Measurements from ENCODE around the gene TNS4. TPM values are rescaled to one million over a fixed set of nuclear protein-coding genes. Genes with fewer than 3 reads are reported as not detected.
A peak's percentile ranks its signal among the peaks of the same experiment; 100 is the strongest.

The TNS4 gene
- total RNA-seq, 1 experiment from 2014 or later = 36.6 TPM

- H3K9me3 ChIP-seq (ENCODE audit: control insufficient read depth in 1 of 2, insufficient read depth in 1 of 2, low read depth in 1 of 2, low read length in 2 of 2) = no peaks in the 10 kb centered on the region
- H4K20me1 ChIP-seq (ENCODE audit: insufficient read depth) = no peaks in the 10 kb centered on the region
- no peak overlapping the region for H3K9ac ChIP-seq (ENCODE audit: low read length)
- ChIA-PET RAD21 (ENCODE audit: low non-redundant PET in 1 of 2, low total read pairs in 2 of 2, uncharacterized antibody in 2 of 2, unreplicated experiment in 2 of 2) (no interaction called here), CTCF (interaction anchor here (2.6 kb wide), 1 partner anchor 28 kb away, joined by 5 read pairs; the partner anchor contains the start of gene TOP2A), POLR2A (no interaction called here)
- TF ChIP-seq CTCF (IDR thresholded peaks at IDR 0.05 in 2 of 3, conservative IDR thresholded peaks at IDR 0.05 in 1 of 3; ENCODE audit: borderline replicate concordance in 1 of 3, insufficient read depth in 1 of 3, low read depth in 2 of 3, low read length in 2 of 3) = peak in 1 of 3 experiments; percentile 16; a peak in 1 of 6 replicates
- no peak for TF ChIP-seq RAD21 (IDR thresholded peaks at IDR 0.05; ENCODE audit: low read depth)
- no peak for DNase-seq (ENCODE audit: low read depth, low spot score)
- no peak overlapping the region for H3K27ac ChIP-seq (ENCODE audit: low read depth, low read length)
- no peaks in the 10 kb centered on the region for H3K27me3 ChIP-seq (ENCODE audit: insufficient read depth, low read length)
- no TSS peak for BruUV-seq (replicated peaks)
- 0 out of 4 replicates have a peak, but pooled peaks cover 0 to 6% of the 10 kb centered on the region in 2 experiments for H3K4me1 ChIP-seq (ENCODE audit: control insufficient read depth in 1 of 2, insufficient read depth in 2 of 2, low read length in 2 of 2)
- H3K9me2 ChIP-seq (ENCODE audit: insufficient read depth) = no peaks in the 10 kb centered on the region
- H2AFZ ChIP-seq (ENCODE audit: low read depth, low read length, poor library complexity, severe bottlenecking) = no peak overlapping the region
- no peaks in the 10 kb centered on the region for H3K79me2 ChIP-seq (ENCODE audit: insufficient read depth, low read length)
- H3K36me3 ChIP-seq (ENCODE audit: control insufficient read depth in 1 of 2, insufficient read depth in 2 of 2, low read length in 2 of 2) = no peaks in the 10 kb centered on the region
- H3K4me2 ChIP-seq (ENCODE audit: low read length) = no peak overlapping the region
- intact Hi-C loops (cut with micrococcal nuclease) = no loop called here
- no peak for ATAC-seq
- no peak overlapping the region for H3K4me3 ChIP-seq (replicated peaks in 1 of 2; ENCODE audit: low read depth in 1 of 2, low read length in 2 of 2)
Measured at GRCh38 chr17:40445751-40446468, 55.5 kb downstream of the TNS4 start.

- no peak overlapping the region for H2AFZ ChIP-seq (ENCODE audit: low read depth, low read length, poor library complexity, severe bottlenecking)
- ATAC-seq = no peak
- no peak for TF ChIP-seq SIN3A (IDR thresholded peaks at IDR 0.05; ENCODE audit: low read depth)
- no peak for TF ChIP-seq ELF1 (IDR thresholded peaks at IDR 0.05; ENCODE audit: borderline replicate concordance, low read depth)
- TF ChIP-seq TCF7L2 (IDR thresholded peaks at IDR 0.05; ENCODE audit: borderline replicate concordance, extremely low read depth, insufficient read depth, insufficient read length) = no peak
- no peak for TF ChIP-seq CEBPB (IDR thresholded peaks at IDR 0.05; ENCODE audit: low read depth)
- TF ChIP-seq SRF (IDR thresholded peaks at IDR 0.05; ENCODE audit: low read depth) = no peak
- TF ChIP-seq ZFX (IDR thresholded peaks at IDR 0.05) = no peak
- TF ChIP-seq EGR1 (IDR thresholded peaks at IDR 0.05; ENCODE audit: low read depth) = no peak
- TF ChIP-seq EZH2phosphoT487 (IDR thresholded peaks at IDR 0.05; ENCODE audit: borderline replicate concordance) = no peak
- TF ChIP-seq POLR2A (IDR thresholded peaks at IDR 0.05; ENCODE audit: borderline replicate concordance, extremely low read depth, insufficient read depth, insufficient read length) = no peak
- TF ChIP-seq ATF3 (IDR thresholded peaks at IDR 0.05) = no peak
- TF ChIP-seq YY1 (IDR thresholded peaks at IDR 0.05; ENCODE audit: extremely low read depth, insufficient replicate concordance, low read depth, low read length) = no peak
- TF ChIP-seq SP1 (IDR thresholded peaks at IDR 0.05; ENCODE audit: low read depth) = no peak
- TF ChIP-seq CTCF (IDR thresholded peaks at IDR 0.05 in 2 of 3, conservative IDR thresholded peaks at IDR 0.05 in 1 of 3; ENCODE audit: borderline replicate concordance in 1 of 3, insufficient read depth in 1 of 3, low read depth in 2 of 3, low read length in 2 of 3) = no peak
Measured at GRCh38 chr17:40443988-40444899, 57.2 kb downstream of the TNS4 start.

More at GRCh38 chr17:40443988-40444899, 57.2 kb downstream of the TNS4 start:
- H3K4me2 ChIP-seq (ENCODE audit: low read length) = no peak overlapping the region
- H3K4me3 ChIP-seq (replicated peaks in 1 of 2; ENCODE audit: low read depth in 1 of 2, low read length in 2 of 2) = no peak overlapping the region
- no TSS peak for BruUV-seq (replicated peaks)
- intact Hi-C loops (cut with micrococcal nuclease) = no loop called here
- ChIA-PET CTCF (no interaction called here), RAD21 (ENCODE audit: low non-redundant PET in 1 of 2, low total read pairs in 2 of 2, uncharacterized antibody in 2 of 2, unreplicated experiment in 2 of 2) (no interaction called here), POLR2A (no interaction called here)
- no peak overlapping the region for H3K9ac ChIP-seq (ENCODE audit: low read length)
- H3K27me3 ChIP-seq (ENCODE audit: insufficient read depth, low read length) = no peaks in the 10 kb centered on the region
- no peak overlapping the region for H3K27ac ChIP-seq (ENCODE audit: low read depth, low read length)
- H3K9me2 ChIP-seq (ENCODE audit: insufficient read depth) = no peaks in the 10 kb centered on the region
- DNase-seq (ENCODE audit: low read depth, low spot score) = no peak
- no peaks in the 10 kb centered on the region for H3K4me1 ChIP-seq (ENCODE audit: control insufficient read depth in 1 of 2, insufficient read depth in 2 of 2, low read length in 2 of 2)
- no peaks in the 10 kb centered on the region for H4K20me1 ChIP-seq (ENCODE audit: insufficient read depth)
- no peaks in the 10 kb centered on the region for H3K79me2 ChIP-seq (ENCODE audit: insufficient read depth, low read length)
- no peaks in the 10 kb centered on the region for H3K36me3 ChIP-seq (ENCODE audit: control insufficient read depth in 1 of 2, insufficient read depth in 2 of 2, low read length in 2 of 2)
- H3K9me3 ChIP-seq (ENCODE audit: control insufficient read depth in 1 of 2, insufficient read depth in 1 of 2, low read depth in 1 of 2, low read length in 2 of 2) = no peaks in the 10 kb centered on the region
